ENCODE measurements around the gene ABCA2.
"Not testable (repeated sequence)": the region's sequence is repeated elsewhere in the genome, so short reads cannot be mapped to it uniquely, and the experiment has no call there.

The ABCA2 gene

DNA sequence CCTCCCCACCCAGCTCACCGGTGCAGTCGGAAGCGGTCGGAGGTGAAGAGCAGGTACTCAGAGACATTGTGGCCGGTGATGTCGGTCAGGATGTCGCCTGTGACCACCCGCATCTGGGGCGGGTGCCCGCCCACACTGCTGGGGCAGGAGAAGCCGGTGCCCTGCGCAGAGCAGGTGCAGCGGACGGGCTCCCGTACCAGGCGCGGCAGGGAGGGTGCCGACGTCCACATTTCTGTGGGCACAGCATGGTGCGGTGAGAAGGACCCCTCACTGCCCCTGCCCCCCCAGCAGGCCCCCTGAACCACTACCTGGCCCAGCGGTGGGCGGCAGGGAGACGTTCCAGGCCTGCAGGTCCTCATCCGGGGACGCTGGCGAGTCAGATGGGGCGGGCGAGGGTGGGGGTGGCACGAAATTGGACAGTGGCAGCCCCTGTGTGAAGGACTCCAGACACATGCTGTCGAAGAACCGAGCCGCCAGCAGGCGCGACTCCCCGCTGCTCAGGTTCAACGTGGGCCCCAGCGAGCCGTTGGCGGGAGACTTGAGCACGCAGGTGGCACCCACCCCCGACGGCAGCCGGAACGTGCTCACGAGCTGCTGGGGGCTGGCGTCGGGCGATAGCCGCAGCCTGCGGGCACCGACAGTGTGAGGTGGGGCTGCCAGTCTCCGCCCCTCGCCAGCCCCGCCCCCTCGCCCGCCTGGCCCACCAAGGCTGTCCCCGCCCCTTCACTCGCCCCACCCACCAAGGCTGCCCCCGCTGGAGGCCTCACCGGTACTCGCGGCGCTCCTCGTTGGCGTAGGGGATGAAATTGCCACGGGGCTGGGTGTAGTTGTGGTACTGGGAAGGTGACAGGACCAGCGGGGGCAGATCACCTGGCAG, 15.1 kb downstream of the ABCA2 start:
- DNase-seq: no peak

DNA sequence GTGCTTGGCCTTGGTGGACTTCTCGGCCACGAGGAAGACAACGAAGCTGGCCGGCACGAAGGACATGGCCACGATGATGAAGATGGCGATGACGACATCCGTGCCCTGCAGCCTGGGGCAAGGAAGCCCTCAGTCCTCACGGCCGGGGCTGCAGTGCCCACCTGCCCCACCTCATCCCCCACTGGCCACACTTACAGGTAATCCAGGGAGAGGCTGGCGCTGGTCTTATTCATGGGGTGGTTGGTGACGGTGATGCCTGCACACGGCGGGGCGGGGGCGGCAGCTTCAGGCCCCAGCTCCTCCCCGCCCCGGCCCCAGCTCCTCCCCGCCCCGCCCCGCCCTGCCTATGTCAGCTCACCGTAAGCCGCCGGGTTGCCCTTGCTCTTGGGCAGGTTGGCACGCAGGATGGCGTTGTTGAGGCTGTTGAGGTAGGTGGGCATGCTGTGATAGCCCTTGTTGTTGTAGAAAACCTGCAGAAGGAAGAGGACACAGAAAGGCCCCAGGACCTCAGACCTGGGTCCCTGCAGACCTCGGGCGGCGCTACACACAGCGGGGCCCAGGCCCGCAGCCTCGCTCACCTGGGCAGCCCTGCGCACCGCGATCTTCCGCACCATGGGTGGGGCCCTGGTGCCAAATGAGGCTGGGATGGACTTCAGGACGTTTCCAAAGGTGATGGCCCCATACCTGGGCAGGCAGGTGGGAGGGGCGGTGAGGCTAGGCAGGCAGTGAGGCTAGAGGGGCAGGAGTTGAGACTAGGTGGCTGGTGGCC, 15.9 kb downstream of the ABCA2 start:
- DNase-seq: no peak

DNA sequence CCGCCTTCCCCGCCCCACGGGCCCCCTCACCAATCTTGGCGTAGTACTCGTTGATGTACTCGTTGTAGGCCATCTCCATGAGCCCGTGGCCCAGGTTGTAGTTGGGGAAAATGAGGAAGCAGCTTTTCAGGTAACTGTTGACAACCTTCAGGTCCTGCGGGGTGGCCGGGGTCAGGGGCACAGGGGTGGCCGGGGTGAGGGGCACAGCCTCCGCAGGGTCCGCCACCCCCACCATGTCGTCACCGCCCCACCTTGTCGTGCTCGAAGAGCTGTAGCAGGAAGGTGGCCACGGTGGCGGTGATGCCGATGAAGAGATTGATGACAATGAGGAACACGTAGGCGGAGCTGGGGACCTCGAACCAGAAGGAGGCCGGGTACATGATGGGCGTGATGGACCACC, 16.9 kb downstream of the ABCA2 start:
- no peak for DNase-seq

DNA sequence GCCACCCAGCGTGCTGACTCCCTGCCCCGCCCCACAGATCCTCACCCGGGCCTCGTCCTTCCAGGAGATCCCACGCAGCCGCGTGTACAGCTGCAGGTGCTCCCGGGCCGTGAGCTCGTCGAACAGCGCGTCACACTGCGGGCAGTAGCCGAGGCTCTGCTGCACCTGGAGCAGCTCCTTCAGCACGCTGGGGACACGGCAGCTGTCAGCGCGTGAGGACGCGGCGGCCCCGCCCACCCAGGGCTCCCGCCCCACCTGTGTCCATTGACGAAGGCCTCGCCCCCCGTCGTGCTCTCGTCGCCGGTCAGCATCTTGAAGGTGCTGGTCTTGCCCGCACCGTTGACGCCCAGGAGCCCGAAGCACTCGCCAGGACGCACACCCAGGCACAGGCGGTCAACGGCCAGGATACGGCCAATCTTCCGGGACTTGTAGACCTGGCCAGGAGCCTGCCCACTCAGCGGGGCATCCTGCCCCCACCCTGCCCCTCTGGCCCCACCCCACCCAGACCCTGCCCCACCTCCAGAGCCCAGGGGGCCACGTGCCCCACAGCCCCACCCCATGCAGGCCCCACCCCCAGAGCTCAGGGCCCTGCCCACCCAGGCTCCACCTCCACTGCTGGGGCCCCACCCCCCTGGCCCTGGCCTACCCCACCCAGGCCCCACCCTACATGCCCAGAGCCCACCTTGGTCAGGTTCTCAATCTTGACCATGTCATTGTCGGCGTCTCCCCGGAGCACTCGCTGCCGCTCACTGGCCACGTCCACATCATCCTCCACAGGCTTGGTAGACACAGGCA, 17.9 kb downstream of the ABCA2 start:
- no peak for DNase-seq

DNA sequence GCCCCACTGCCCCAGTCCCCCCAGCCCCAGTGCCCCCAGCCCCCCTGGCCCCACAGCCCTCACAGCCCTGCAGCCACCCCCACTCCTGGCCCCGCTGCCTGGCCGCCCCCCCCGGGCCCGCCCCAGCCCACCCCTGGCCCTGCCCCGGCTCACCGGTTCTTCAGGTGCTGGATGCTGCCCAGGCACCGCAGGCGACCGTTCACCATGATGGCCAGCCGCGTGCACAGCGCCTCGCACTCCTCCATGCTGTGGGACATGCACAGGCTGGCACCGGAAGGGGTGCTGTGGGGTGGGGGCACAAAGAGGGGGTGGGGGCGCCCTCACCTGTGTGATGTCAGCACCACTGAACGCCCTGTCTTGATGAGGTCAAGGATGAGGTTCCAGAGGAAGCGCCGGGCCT, 18.8 kb downstream of the ABCA2 start:
- no peak for DNase-seq

DNA sequence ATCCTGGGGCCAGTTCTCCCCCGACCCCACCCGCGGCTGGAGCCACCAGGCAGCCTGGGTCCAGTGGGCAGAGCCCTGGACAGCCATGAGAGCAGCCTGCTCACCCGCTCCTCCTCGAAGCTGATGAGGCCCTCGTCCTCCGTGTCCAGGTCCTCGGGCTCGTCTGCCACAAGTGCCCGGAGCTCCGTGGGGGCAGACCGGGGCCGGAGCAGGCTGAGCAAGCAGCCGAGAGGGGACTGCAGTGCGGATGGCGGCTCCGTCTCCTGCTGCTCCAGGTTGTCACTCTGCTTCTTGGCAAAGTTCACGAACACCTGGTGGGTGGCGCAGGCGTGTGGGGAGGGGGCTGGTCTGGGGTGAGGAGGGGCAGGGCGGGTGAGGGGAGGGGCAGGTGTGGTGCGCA, 19.7 kb downstream of the ABCA2 start:
- DNase-seq: no peak

DNA sequence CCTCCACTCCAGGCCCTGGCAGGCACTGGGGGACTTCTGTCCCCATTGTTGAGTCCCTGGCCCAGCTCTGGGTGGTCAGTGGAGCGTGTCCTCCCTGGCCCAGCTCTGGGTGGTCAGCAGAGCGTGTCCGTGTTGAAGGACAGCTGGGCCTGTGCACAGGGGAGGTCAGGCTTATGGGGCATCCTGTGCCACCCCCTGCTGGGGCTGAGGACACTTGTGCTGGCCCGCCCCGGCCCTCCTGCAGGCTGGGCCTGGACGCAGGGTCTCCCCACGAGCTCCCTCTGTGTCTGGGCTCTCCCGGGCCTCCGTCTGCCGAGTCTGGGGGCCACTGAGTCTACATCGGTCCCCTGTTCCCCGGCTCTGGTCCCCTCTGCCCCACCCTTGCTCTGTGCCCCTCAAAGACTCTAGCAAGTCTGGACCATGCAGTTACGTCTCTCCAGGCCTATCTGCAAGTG, 20.2 kb downstream of the ABCA2 start:
- no peak for DNase-seq

DNA sequence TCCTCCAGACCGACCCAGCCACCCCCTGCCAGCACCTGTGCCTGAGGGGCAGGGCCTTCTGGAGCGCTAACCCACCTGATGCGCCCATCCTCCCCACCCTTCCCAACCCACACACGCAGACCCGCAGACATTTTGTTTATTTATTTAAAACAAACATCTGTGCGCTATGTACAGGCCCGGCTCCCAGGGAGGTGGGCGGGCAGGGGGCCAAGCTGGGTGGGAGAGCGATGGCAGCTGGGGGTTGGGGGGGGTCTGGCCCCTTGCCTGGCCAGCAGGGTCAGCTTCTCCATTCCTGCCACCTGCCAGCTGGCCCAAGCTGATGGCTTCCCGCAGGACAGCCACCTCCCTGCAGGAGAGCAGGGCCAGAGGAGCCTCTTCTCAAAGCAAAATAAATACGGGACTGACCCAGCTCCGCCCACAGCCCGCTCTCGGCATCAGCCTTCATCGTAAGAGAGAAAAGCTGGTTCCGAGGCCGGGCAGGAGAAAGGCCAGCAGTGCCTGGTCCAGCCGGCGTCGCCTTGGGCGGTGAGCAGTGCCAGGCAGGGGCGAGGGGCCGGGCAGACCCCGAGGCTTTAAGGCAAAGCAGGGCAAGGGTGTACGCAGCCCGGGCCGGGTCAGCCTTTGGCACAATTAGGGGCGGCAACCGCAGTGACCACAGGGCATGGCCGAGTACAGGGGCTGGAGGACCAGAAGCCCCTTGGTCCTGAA, 20.8 kb downstream of the ABCA2 start:
- DNase-seq: no peak

DNA sequence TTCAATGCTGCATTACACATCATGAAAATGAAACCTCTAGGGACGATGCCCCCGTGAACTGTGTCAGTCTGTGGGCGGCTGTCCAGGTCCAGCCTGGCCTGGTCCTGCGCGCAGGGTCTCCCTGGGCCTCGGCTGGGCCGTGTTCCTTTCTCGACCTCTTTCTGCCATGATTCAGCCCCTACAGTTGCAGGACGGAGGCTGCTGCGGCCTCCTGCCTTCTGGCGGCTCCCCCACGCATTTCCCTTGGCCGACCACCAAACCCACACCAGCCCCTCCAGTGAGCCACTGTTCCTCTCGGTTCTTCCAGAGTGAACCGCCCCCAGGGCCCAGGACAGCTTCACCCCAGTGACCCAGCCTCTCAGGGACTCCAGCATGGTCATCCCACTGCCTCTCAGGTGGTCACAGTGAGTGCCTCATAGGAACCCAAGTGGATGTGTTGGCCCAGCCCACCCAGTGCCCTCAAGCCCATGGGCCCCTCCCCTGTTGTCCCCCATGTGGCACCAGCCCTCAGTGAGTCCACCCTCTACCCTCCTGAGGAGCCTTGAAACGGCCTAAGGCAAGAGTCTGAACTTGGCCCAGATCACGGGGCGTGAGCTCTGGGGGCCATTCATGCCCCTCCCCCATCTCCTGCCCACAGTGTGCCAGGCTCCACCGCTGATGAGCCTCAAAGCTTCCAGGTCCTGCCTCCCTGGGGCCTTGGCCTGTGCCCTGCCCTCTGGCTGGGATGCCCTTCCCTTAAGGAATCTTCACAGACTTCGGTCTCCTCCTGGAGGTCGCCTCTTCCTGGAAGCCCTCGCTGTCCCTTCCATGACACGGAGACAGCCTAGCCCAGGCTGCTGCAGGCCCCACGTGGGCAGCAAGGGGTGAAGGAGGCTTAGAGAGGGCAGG, 21.7 kb downstream of the ABCA2 start:
- no peak for DNase-seq

DNA sequence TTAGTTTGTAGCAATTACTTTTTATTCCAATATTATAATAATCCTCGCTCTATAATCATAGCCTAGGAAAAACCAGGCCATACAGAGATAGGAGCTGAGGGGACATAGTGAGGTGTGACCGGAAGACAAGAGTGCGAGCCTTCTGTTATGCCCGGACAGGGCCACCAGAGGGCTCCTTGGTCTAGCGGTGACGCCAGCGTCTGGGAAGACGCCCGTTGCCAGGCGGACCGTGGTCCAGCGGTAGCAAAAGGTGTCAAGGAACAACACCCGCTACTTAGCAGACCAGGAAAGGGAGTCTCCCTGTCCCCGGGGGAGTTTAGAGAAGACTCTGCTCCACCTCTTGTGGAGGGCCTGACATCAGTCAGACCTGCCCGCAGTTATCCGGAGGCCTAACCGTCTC, 23.8 kb downstream of the ABCA2 start:
- DNase-seq: not testable (repeated sequence)

DNA sequence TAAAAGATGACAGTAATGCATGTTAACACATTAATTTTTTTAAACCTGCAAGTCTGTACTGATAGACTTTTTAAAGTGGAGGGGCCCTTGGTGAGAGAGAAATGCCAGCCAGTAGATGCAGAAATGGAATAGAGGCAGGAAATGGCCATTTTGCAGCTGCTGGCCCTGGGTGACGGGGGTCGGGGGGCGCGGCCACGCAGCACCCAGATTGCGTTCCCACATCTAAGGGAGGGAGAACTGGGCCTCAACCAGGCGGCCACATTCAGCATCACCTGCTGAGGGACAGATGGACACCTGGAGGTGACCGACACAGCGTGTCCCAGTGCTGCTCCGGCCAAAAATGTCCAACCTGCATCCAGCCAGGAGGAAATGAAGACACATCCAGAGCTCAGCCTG, 25.4 kb downstream of the ABCA2 start:
- no peak for DNase-seq

DNA sequence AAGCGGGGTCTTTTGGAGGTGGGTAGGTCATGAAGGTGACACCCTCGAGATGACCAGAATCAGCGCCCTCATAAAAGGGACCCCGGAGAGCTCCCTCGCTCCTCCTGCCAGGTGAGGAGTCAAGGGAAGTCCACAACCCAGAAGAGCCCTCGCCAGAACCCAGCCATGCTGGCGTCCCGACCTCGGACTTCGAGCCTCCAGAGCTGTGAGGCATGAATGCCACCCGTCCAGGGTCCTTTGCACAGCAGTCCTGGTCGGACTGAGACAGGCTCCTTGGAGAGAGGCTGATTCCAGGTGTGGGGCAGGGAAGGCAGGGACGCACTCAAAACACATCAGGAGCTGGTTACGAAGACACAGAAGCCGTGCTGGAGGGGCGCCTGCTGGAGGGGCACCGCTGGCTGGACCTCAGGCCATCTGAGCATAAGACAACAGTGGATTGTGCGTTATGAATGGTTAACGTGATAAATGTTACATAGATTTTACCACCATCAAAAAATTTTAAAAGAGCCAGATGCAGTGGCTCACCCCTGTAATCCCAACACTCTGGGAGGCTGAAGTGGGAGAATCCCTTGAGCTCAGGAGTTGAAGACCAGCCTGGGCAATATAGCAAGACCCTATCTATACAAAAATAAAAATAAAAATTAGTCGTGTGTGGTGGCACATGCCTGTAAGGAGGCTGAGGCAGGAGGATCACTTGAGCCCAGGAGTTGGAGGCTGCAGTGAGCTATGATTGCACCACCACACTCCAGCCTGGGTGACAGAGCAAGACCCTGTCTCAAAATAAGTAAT, 26.0 kb downstream of the ABCA2 start:
- no peak for DNase-seq

DNA sequence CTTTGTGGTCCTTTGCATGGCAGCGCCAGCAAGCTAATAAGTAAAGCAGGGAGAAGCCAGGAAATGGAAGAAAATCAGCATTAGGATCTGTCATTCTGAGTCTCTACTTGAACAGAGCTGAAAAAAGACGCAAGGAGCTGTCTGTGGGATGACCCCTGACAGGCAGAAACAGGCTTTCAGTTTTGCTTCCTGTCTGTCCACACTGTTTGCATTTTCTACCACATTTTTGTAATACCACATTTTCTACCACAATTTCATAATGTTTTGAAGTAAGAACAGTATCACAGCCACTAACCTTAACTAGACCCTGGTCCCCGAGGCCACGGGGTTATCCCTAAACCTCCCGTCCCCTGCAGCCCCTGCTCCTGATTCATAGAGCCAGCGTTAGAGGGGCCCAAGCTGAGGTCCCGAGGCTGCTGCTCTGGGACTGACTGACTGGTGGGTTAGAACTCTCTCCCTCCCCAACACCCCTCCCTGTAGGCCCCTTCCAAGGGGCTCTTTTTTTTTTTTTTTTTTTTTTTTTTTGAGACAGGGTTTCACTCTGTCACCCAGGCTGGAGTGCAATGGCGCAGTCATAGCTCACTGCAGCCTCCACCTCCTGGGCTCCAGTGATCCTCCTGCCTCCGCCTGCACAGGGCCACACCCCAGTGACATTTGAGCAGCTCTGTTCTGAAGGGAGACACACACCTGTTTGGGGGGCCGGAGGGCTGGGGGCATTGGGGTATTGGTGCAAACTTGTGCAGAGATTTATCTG, 27.7 kb downstream of the ABCA2 start:
- peak; percentile 45 for DNase-seq

DNA sequence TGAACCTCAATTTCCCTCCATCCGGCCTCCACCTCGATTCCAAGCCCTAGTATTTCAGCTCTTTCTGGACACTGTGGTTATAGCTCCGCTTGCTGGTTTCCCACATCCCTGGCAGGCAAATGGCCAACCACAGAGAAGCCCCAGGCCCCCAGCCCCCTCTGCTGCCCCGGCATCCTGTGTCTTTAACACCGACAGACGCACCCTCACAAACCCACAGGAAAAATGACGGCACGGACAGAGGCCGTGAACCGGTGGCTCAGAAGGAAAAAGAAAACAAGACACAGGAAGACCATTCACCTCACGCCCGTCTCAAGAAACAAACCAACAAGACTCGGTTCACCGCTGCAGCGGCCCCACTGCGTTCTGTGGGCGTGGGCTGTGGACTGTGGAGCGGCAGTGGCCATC, 30.2 kb downstream of the ABCA2 start:
- DNase-seq: peak; percentile 42

DNA sequence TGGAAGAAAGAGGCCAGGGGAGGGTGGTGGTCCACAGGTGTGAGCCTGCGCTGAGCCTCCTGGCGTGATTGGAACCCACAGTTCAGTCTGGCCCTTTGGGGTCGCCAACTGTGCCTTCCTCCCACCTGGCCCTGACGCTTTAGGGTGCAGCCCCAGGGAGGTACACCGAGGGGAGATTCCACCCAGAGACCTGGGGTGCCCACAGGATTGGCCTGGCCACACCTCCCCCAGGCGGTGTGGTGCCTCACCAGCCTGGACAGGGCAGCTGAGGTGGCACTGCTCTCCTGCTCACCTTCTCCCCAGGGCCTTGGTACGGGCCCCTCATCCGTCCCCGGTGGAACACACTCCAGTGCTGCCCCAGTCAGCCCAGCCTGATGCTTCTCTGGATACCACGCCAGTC, 30.7 kb downstream of the ABCA2 start:
- no peak for DNase-seq

DNA sequence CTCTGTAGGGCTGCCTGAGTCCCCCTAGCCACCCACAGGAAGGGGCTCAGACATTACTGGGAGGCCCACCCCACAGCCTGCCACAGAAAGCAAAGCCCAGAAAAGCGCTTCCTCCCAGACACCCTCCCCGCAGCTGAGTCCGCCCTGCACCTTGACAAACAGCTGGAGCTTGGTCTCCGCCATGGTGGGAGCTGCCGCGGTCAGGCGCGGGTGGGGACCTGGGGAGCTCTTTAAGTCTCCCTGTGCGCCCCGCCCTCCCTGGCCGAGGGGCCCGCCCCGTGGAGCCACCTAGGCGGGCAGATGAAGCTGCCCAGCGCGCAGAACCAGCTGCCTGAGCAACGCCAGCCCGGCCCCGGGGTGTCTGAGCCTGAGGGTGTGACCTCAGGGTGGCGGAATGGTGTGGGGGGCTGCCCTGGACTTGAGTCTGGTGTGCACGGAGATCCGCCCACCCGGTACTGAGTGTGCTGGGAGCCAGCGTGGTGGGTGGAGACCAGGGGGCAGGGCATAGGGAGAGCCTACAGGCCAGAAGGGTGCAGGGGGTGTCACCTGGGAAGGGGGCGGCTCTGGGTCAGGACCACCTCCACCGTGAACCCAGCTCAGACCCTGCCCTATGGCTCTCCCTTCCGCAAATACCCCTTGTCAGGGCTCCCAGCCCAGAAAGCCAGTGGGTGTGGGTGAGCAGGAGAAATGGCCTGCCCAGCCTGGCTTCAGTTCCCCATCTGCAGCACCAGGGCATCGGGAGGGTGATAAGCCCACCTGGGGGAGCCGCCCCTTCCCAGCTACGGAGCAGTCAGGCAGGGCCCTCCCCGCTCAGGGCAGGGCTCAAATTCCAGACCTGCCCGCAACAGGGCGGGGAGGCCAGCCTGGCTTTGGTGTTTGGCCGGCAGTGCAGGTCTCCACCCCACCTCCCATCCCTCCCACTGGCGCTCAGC, 31.4 kb downstream of the ABCA2 start, which contains the start of gene CLIC3:
TSS of gene CLIC3 (minus strand) at position 208 of the 932 bp plus-strand sequence. CDS start at position 183, 25 bp downstream.
- peak; percentile 64 for DNase-seq

DNA sequence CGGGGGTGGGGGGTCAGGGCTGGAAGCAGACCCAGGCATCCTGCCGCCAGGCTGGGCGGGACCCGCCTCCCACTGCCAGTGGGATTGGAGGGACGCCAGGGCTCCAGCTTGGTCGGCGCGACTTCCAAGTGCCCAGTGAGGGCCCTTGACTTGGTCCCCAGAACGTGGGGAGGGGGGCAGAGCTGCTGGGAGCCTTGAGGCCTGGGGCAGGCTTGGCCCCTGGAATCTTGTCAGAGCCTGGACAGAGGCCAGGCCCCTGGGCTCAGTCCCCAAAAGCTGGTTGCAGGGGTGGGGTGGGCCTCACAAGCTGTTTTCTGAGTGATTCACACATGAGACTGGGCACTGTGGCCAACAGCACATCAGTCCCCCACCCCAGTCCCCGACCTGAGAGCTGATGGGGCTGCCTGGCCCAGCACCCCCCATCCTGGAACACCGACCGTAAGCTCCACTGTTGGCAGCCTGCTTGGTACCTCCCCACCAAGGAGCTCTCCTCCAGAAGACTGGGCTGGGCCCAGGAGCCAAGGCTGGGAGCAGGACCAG, 32.2 kb downstream of the ABCA2 start:
- DNase-seq: no peak

DNA sequence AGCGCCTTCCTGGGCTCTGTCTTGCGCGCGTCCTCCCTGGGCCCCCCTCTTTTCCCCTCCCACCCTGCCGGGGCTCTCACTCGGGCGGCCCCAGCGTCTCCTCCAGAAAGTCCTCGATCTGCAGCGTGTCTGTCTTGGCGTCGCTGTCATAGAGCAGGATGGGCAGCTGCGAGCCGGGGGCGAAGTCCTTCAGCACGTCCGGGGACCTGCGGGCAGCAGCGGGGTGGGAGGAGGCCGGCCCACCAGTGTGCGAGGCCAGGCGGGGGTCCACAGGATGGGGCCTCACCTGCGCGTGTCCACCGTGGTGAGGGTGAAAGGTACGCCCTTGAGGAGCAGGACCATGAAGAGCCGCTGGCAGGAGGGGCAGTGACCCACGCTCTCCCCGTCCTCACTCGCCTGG, 32.7 kb downstream of the ABCA2 start:
- no peak for DNase-seq

Data from central memory CD4-positive, alpha-beta T cell (primary cell).